ENCODE results near the gene CLRN3.

DNA sequence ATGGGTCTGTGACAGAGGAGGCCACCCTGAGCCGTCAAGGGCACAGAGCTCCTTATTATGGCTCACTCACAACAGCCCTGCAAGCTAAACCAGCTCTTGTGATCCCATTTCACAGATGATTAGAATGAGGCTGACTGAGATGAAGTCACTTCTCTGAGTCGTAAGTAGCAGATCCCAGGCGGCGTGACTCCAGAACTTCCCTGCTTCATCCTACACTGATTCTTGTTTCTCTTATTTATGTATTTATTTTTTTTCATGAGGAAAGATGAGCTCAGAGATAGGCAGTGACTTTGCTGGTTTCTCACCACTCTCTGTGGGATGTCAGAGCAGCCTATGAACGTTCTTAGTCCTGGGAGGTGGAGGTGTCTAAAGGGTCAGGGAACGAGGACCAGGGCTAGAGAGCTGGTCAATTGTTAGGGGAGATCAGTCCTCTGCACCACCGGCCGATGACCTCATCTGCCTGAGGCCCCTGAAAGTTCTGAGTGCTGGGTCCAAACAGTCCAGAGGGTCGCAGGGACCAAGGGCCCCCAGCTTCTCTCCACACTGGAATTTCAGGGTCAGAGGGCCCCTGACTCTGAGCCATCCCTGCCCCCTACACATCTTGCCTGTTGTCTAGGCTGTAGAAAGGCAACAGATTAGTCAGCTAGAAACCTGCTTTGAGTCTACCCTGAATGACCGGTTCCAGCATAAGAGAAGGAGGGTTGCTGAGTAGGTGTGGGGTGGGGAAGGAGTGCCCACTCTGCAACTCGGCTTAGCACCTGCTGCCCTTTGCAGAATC, 17.9 kb downstream of the CLRN3 start:
- TF ChIP-seq, protein P1, sequence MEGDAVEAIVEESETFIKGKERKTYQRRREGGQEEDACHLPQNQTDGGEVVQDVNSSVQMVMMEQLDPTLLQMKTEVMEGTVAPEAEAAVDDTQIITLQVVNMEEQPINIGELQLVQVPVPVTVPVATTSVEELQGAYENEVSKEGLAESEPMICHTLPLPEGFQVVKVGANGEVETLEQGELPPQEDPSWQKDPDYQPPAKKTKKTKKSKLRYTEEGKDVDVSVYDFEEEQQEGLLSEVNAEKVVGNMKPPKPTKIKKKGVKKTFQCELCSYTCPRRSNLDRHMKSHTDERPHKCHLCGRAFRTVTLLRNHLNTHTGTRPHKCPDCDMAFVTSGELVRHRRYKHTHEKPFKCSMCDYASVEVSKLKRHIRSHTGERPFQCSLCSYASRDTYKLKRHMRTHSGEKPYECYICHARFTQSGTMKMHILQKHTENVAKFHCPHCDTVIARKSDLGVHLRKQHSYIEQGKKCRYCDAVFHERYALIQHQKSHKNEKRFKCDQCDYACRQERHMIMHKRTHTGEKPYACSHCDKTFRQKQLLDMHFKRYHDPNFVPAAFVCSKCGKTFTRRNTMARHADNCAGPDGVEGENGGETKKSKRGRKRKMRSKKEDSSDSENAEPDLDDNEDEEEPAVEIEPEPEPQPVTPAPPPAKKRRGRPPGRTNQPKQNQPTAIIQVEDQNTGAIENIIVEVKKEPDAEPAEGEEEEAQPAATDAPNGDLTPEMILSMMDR (conservative IDR thresholded peaks at IDR 0.05), result no peak
- no peak for TF ChIP-seq ZFX (IDR thresholded peaks at IDR 0.05)
